HepG2 (cell line): ENCODE data around the gene TERB2. TPM values are rescaled to one million over a fixed set of nuclear protein-coding genes. Genes with fewer than 3 reads are reported as not detected.
"Not testable (repeated sequence)": the region's sequence is repeated elsewhere in the genome, so short reads cannot be mapped to it uniquely, and the experiment has no call there.

Experiments used
- BCL6 ChIP-seq: IDR thresholded peaks from 2 replicates; pipeline ENCODE4 v1.6.1; 2016; ENCODE audit warnings: missing genetic modification reagents, missing compliant biosample characterization
- GFI1 ChIP-seq: sonication (generic); formaldehyde crosslinking; IDR thresholded peaks from 2 replicates; pipeline ENCODE4 v1.5.0; 2020; ENCODE audit warnings: missing genetic modification reagents, mild to moderate bottlenecking, borderline replicate concordance
- HOXA3 ChIP-seq: sonication (generic); formaldehyde crosslinking; IDR thresholded peaks from 2 replicates; pipeline ENCODE4 v1.5.0; 2020; ENCODE audit warnings: missing genetic modification reagents
- HOXA5 ChIP-seq: sonication (generic); formaldehyde crosslinking; IDR thresholded peaks from 2 replicates; pipeline ENCODE4 v1.4.0; 2020; ENCODE audit warnings: missing genetic modification reagents
- KAT8 ChIP-seq: IDR thresholded peaks from 2 replicates; pipeline ENCODE4 v1.6.1; 2016; ENCODE audit warnings: missing genetic modification reagents, missing compliant biosample characterization
- NCOR1 ChIP-seq: fragments of 200-600 bp; sonication (generic); IDR thresholded peaks from 2 replicates; pipeline ENCODE4 v1.7.0; 2017; ENCODE audit warnings: antibody characterized with exemption, low read length, borderline replicate concordance
- NFIC ChIP-seq: IDR thresholded peaks from 2 replicates; pipeline ENCODE4 v1.6.1; 2012; ENCODE audit warnings: mild to moderate bottlenecking, low read length, inconsistent platforms
- NFKBIZ ChIP-seq: IDR thresholded peaks from 2 replicates; pipeline ENCODE4 v1.6.1; 2018; ENCODE audit warnings: missing genetic modification reagents, missing compliant biosample characterization
- NONO ChIP-seq, 2 experiments: fragments of 450-650 bp in 1 of 2; sonication (generic) in 1 of 2; formaldehyde crosslinking in 1 of 2; IDR thresholded peaks in 1 of 2; conservative IDR thresholded peaks in 1 of 2; 2 replicates each; pipeline versions ENCODE4 v1.6.1 to v1.8.0; 2017 to 2022; ENCODE audit warnings: mild to moderate bottlenecking in 1 of 2, missing genetic modification reagents in 1 of 2, moderate library complexity in 1 of 2
- POGZ ChIP-seq: sonication (generic); formaldehyde crosslinking; IDR thresholded peaks from 2 replicates; pipeline ENCODE4 v1.4.0; 2020; ENCODE audit warnings: mild to moderate bottlenecking, missing genetic modification reagents
- RBFOX2 ChIP-seq: fragments of 200-400 bp; formaldehyde crosslinking; IDR thresholded peaks from 2 replicates; pipeline ENCODE4 v1.6.1; 2017; ENCODE audit warnings: low read depth, mild to moderate bottlenecking, low read length
- REPIN1 ChIP-seq: sonication (generic); formaldehyde crosslinking; IDR thresholded peaks from 2 replicates; pipeline ENCODE4 v1.8.0; 2022; ENCODE audit warnings: missing genetic modification reagents, low read depth, mild to moderate bottlenecking, borderline replicate concordance
- TEAD3 ChIP-seq: optimal IDR thresholded peaks from 2 replicates; pipeline ENCODE3; 2016; ENCODE audit warnings: borderline replicate concordance
- ZBTB8A ChIP-seq: sonication (generic); formaldehyde crosslinking; IDR thresholded peaks from 2 replicates; pipeline ENCODE4 v1.4.0; 2020; ENCODE audit warnings: mild to moderate bottlenecking, low read depth, missing genetic modification reagents, borderline replicate concordance
- ZFY ChIP-seq: sonication (generic); formaldehyde crosslinking; IDR thresholded peaks from 2 replicates; pipeline ENCODE4 v1.4.0; 2020; ENCODE audit warnings: missing genetic modification reagents
- ZMYM3 ChIP-seq: sonication (generic); formaldehyde crosslinking; IDR thresholded peaks from 2 replicates; pipeline ENCODE4 v1.5.1; 2020; ENCODE audit warnings: mild to moderate bottlenecking, missing genetic modification reagents
- ZMYM4 ChIP-seq: sonication (generic); formaldehyde crosslinking; IDR thresholded peaks from 2 replicates; pipeline ENCODE4 v1.8.1; 2023; ENCODE audit warnings: mild to moderate bottlenecking, missing genetic modification reagents
- ZNF263 ChIP-seq: sonication (generic); formaldehyde crosslinking; IDR thresholded peaks from 2 replicates; pipeline ENCODE4 v1.4.0; 2020; ENCODE audit warnings: missing genetic modification reagents
- ZNF501 ChIP-seq: sonication (generic); formaldehyde crosslinking; IDR thresholded peaks from 2 replicates; pipeline ENCODE4 v1.5.1; 2020; ENCODE audit warnings: mild to moderate bottlenecking, moderate library complexity, missing genetic modification reagents
- ZNF605 ChIP-seq: sonication (generic); formaldehyde crosslinking; IDR thresholded peaks from 2 replicates; pipeline ENCODE4 v1.8.0; 2022; ENCODE audit warnings: mild to moderate bottlenecking, missing genetic modification reagents
- polyA plus RNA-seq, 8 experiments: library from polyadenylated mRNA; depleted of rRNA in 3 of 8; stranded (reverse) in 7 of 8; unstranded in 1 of 8; fragments of >200 nt; fragmentation: Illumina TruSeq in 4 of 8; extraction: Trizol in 4 of 8; gene quantifications; 2 replicates each; pipeline versions ENCODE4 v1.2.1 to v1.2.3, GENCODE V29; 2011 to 2016; ENCODE audit warnings: low read depth in 4 of 8, missing spikeins in 1 of 8, mixed read lengths in 1 of 8; ENCODE audit not compliant: insufficient read depth in 1 of 8
- total RNA-seq, 5 experiments: library from RNA; depleted of rRNA; stranded (reverse); fragments of >200 nt; fragmentation: Illumina TruSeq; extraction: Trizol; gene quantifications; 2 replicates each; pipeline ENCODE4 v1.2.3, GENCODE V29; 2016; ENCODE audit warnings: low read depth in 1 of 5
- TF ChIP-seq, protein P1 (sequence below): IDR thresholded peaks from 2 replicates; pipeline ENCODE4 v1.6.1; 2016; ENCODE audit warnings: missing genetic modification reagents, missing compliant biosample characterization
- TF ChIP-seq, protein P2 (sequence below): sonication (generic); formaldehyde crosslinking; IDR thresholded peaks from 2 replicates; pipeline ENCODE4 v1.4.0; 2020; ENCODE audit warnings: missing genetic modification reagents
- TF ChIP-seq, protein P3 (sequence below): sonication (generic); formaldehyde crosslinking; IDR thresholded peaks from 2 replicates; pipeline ENCODE4 v1.4.0; 2020; ENCODE audit warnings: mild to moderate bottlenecking, missing genetic modification reagents, borderline replicate concordance

Gene TERB2
- total and polyA plus RNA-seq, 2 of the 13 experiments (the other 11 are each of a cell fraction or from before 2014, with no cell fraction given), result not detected

DNA sequence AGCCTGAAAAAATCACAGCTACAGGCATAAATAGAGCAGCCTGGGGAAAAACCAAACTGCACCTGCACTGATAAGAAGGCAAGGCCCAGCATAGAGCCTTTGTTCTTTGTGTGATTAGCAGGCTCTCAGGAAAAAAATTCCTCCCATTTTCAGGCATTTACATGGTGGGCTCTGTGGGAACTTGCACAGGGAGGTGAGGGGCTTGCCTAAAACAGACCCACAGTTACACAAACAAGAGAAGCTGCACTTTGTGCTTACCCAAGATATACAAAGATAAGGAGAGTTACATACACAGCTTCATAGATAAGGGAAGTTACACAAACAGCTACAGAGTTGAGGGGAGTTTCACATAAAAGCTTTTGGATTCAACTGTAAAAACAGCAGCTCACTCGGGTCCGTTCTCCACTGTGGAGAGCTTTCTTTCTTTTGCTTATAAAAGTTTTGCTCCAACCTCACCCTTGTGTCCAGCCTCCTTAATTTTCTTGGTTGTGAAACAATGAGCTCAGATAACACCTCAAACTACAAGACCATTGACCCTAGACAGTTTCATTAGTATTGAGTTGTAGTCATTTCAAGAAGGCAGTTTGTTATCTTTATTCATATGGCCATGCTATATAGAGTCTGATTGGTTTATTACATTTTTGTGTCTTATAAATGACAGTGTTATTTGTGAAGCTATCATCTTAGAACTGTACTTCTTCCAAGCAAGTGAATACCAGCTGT, 23.3 kb downstream of the TERB2 start (continued):
- TF ChIP-seq ZMYM4 (CRISPR knock-in tag) (peak; percentile 62), BCL6 (CRISPR knock-in tag) (peak; percentile 76), NFIC (peak; percentile 63; the same call in 1 of the 2 replicates), ZFY (CRISPR knock-in tag) (peak; percentile 36; the same call in 1 of the 2 replicates), HOXA3 (CRISPR knock-in tag) (peak; percentile 51; the same call in 1 of the 2 replicates), ZBTB8A (CRISPR knock-in tag) (peak; percentile 73; the same call in 1 of the 2 replicates), TEAD3 (CRISPR knock-in tag) (peak; percentile 21), NFKBIZ (peak; percentile 32; the same call in 1 of the 2 replicates), KAT8 (CRISPR knock-in tag) (0 out of 2 replicates have a peak, but pooled peaks have one; percentile 45), ZNF501 (0 out of 2 replicates have a peak, but pooled peaks have one; percentile 33), RBFOX2 (0 out of 2 replicates have a peak, but pooled peaks have one; percentile 40), NCOR1 (peak; percentile 48; the same call in 1 of the 2 replicates), GFI1 (CRISPR knock-in tag) (peak; percentile 98), NONO (CRISPR knock-in tag; conservative IDR thresholded peaks at IDR 0.05) (peak; percentile 69; the same call in 1 of the 2 replicates), ZNF263 (CRISPR knock-in tag) (peak; percentile 43; the same call in 1 of the 2 replicates), HOXA5 (CRISPR knock-in tag) (peak; percentile 51; the same call in 1 of the 2 replicates), POGZ (peak; percentile 44), REPIN1 (CRISPR knock-in tag) (peak; percentile 71; the same call in 1 of the 2 replicates), ZNF605 (CRISPR knock-in tag) (peak; percentile 60), ZMYM3 (CRISPR knock-in tag) (0 out of 2 replicates have a peak, but pooled peaks have one; percentile 34)
- TF ChIP-seq, protein P1, sequence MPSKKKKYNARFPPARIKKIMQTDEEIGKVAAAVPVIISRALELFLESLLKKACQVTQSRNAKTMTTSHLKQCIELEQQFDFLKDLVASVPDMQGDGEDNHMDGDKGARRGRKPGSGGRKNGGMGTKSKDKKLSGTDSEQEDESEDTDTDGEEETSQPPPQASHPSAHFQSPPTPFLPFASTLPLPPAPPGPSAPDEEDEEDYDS (CRISPR knock-in tag), result peak; percentile 32; the same call in 1 of the 2 replicates
- TF ChIP-seq, protein P2, sequence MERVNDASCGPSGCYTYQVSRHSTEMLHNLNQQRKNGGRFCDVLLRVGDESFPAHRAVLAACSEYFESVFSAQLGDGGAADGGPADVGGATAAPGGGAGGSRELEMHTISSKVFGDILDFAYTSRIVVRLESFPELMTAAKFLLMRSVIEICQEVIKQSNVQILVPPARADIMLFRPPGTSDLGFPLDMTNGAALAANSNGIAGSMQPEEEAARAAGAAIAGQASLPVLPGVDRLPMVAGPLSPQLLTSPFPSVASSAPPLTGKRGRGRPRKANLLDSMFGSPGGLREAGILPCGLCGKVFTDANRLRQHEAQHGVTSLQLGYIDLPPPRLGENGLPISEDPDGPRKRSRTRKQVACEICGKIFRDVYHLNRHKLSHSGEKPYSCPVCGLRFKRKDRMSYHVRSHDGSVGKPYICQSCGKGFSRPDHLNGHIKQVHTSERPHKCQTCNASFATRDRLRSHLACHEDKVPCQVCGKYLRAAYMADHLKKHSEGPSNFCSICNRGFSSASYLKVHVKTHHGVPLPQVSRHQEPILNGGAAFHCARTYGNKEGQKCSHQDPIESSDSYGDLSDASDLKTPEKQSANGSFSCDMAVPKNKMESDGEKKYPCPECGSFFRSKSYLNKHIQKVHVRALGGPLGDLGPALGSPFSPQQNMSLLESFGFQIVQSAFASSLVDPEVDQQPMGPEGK, result peak; percentile 72
- not testable (repeated sequence) for TF ChIP-seq NONO (IDR thresholded peaks at IDR 0.05)
- TF ChIP-seq, protein P3, sequence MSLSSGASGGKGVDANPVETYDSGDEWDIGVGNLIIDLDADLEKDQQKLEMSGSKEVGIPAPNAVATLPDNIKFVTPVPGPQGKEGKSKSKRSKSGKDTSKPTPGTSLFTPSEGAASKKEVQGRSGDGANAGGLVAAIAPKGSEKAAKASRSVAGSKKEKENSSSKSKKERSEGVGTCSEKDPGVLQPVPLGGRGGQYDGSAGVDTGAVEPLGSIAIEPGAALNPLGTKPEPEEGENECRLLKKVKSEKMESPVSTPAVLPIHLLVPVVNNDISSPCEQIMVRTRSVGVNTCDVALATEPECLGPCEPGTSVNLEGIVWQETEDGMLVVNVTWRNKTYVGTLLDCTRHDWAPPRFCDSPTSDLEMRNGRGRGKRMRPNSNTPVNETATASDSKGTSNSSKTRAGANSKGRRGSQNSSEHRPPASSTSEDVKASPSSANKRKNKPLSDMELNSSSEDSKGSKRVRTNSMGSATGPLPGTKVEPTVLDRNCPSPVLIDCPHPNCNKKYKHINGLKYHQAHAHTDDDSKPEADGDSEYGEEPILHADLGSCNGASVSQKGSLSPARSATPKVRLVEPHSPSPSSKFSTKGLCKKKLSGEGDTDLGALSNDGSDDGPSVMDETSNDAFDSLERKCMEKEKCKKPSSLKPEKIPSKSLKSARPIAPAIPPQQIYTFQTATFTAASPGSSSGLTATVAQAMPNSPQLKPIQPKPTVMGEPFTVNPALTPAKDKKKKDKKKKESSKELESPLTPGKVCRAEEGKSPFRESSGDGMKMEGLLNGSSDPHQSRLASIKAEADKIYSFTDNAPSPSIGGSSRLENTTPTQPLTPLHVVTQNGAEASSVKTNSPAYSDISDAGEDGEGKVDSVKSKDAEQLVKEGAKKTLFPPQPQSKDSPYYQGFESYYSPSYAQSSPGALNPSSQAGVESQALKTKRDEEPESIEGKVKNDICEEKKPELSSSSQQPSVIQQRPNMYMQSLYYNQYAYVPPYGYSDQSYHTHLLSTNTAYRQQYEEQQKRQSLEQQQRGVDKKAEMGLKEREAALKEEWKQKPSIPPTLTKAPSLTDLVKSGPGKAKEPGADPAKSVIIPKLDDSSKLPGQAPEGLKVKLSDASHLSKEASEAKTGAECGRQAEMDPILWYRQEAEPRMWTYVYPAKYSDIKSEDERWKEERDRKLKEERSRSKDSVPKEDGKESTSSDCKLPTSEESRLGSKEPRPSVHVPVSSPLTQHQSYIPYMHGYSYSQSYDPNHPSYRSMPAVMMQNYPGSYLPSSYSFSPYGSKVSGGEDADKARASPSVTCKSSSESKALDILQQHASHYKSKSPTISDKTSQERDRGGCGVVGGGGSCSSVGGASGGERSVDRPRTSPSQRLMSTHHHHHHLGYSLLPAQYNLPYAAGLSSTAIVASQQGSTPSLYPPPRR (CRISPR knock-in tag), result peak; percentile 90
